Activated T-cell treated with anti-CD3 and anti-CD28 coated beads, Interleukin-2, amount 50 U/mL, for 4 hours (primary cell): Measurements from ENCODE around the gene THOP1. TPM values are rescaled to one million over a fixed set of nuclear protein-coding genes. Genes with fewer than 3 reads are reported as not detected.

Experiments
- ATAC-seq, 2 donors: fragments of 200-7000 bp; cut with Tn5 transposase; one replicate each; pipeline ENCODE4 v1.10.0; 2021
- DNase-seq: peaks from one replicate; pipeline ENCODE4 v3.0.0-alpha.2; 2020
- H3K27me3 Mint-ChIP-seq: one replicate; pipeline ENCODE4 v1.8.0; 2021; ENCODE audit warnings: low read depth, mixed read lengths
- H3K36me3 Mint-ChIP-seq: one replicate; pipeline ENCODE4 v1.8.0; 2022; ENCODE audit warnings: mixed read lengths; ENCODE audit not compliant: insufficient read depth
- H3K4me1 Mint-ChIP-seq: one replicate; pipeline ENCODE4 v1.8.0; 2021; ENCODE audit warnings: low read depth, mixed read lengths
- H3K4me3 Mint-ChIP-seq: one replicate; pipeline ENCODE4 v1.8.0; 2021; ENCODE audit warnings: mild to moderate bottlenecking, moderate library complexity, mixed read lengths
- H3K9me3 Mint-ChIP-seq: one replicate; pipeline ENCODE4 v1.8.0; 2021; ENCODE audit warnings: mixed read lengths
- total RNA-seq, 3 donors: library from RNA; stranded (reverse); gene quantifications; one replicate each; pipeline ENCODE4 v1.2.1, GENCODE V29; 2021

Gene THOP1
- total RNA-seq = 100 to 1,000 TPM; 180 to 212 (median 188) TPM

DNA sequence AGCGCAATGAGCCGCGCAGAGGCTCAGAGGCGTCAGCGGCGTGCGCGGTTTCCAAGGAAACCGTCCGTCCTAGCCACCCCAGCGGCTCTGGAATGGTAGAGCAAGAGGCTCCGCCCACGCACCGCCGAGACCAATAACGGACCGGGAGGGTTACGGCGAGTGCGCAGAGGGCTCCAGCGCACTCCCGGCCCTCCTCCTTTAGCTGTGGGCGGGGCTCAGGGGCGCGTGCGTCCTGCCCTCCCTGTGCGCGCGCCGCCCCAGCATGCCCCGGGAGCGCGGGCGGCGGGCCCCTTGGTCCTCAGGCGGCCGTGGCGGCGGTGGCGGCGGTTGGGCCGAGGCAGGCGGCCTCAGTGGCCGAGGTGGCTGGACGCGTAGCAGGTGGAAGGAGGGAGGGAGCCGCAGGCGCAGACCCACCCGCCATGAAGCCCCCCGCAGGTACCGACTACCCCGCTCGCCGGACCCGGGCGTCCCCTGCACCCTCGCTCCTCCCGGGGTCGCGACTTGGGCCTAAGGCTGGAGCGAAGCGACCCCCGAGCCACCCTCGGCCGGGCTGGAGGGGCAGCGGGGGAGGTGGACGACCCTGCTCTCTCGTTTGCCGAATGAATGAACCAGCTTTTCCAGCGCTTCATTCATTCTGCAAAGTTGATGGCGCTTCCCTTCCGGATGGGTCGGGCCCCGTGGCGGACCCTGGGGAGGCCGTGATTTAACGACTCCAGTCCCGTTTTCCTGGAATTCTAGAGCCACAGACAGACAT, at the start of gene THOP1:
THOP1 (plus strand) TSS at position 260 of the 754 bp plus-strand sequence; CDS start at position 420, 160 bp downstream.
- peak within 1 kb of the TSS; percentile 92 for H3K4me3 Mint-ChIP-seq
- DNase-seq (peak; percentile 99), ATAC-seq (peak; percentile 83 to 89)
- H3K9me3 Mint-ChIP-seq = no peaks in the 10 kb centered on the region
- H3K4me1 Mint-ChIP-seq = peaks cover 44% of the 10 kb centered on the region
- no peaks in the 10 kb centered on the region for H3K27me3 Mint-ChIP-seq
- peaks cover 2% of the 10 kb centered on the region for H3K36me3 Mint-ChIP-seq

DNA sequence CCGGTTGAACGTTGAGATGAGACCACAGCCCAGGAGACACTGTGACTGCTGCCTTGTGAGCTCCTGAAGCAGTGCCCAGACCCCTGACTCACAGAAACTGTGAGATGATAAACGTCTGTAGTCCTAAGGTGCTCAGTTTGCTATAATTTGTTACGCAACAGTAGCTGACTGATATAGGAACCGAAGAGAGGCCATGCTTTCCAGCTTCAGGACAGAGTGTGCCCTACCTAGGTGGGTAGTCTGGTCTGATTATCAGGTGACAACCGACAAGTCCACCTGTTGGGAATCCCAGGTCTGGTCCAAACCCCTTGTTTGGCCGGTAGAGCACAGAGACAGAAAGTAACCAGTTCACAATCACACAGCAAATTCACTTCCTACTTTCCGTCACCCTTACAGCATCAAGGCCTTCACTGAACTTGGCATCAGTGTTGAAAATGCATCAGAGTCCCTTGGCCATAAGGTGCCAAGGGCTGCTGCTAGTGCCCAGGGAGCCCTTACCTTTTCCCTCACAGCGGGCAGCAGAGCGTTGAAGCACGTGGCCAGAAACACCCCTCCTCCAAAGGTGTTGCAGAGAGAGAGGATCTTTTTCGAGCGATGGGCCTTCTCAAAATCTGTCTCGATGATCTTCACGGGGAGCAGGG, 48.6 kb upstream of the THOP1 start:
- Mint-ChIP-seq H3K9me3 (no peaks in the 10 kb centered on the region), H3K4me3 (no peak overlapping the region), H3K27me3 (peaks cover 9% of the 10 kb centered on the region), H3K4me1 (peaks cover 17% of the 10 kb centered on the region), H3K36me3 (peaks cover 29% of the 10 kb centered on the region)
- no peak for ATAC-seq
- DNase-seq = no peak

DNA sequence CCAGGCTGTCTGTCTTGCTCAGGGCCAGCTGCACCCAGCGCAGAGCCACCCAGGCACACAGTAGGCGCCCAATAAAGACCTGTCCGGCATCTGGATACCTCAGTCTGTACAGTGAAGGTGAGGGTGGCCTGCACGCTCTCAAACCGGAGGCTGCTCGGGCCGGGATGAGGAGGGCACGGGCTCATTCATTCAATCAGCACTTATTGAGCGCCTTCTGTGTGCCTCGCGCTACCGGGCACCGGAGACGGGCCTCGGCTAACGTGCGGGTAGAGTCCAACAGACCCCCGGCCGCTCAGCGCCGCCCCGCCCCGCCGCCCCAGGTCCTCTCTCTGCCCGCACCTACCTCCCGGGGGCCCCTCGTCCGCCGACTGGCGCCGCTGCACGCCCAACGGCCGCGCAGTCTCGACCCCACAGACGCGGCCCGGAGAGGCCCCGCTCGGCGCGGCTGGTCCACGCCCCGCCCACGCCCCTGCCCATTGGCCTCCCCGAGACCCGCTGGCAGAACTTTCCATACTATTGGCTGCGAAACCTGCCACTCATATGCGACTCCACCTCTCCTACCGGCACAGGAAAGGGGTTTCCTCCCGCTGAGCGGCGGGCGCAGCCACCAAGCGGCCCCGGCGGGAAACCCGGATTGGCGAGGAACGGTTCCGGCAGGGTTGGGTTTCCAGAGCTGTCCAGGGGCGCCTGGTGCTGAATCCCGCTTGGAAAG, 45.5 kb upstream of the THOP1 start, which contains the start of gene SLC39A3:
SLC39A3 (minus strand) TSS at position 416 of the 712 bp plus-strand sequence. CDS start 2,760 bp downstream, outside the sequence.
- H3K4me3 Mint-ChIP-seq = peak within 1 kb of the TSS; percentile 90
- H3K4me1 Mint-ChIP-seq = peaks cover 17% of the 10 kb centered on the region
- peaks cover 19% of the 10 kb centered on the region for H3K36me3 Mint-ChIP-seq
- peaks cover 13% of the 10 kb centered on the region for H3K27me3 Mint-ChIP-seq
- no peaks in the 10 kb centered on the region for H3K9me3 Mint-ChIP-seq
- DNase-seq (peak; percentile 99), ATAC-seq (peak; percentile 99 to 100)

DNA sequence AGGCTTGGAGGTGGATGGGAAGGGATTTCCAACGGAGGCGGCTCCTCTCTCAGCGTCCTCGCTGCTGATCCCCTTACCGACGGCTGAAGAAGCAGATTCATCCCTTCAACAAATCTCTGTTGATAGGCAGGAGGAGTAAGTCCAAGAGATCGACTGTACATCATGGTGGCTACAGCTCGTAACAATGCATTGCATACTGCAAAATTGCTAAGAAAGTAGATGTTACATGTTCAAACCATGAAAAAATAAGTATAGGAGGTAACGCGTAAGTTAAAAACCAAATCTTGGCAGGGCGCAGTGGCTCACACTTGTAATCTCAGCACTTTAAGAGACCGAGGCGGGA, 45.0 kb upstream of the THOP1 start:
- DNase-seq = no peak
- peaks cover 13% of the 10 kb centered on the region for H3K27me3 Mint-ChIP-seq
- H3K4me3 Mint-ChIP-seq = peak overlapping the region; percentile 90
- H3K36me3 Mint-ChIP-seq = peaks cover 18% of the 10 kb centered on the region
- ATAC-seq = no peak
- H3K4me1 Mint-ChIP-seq = peaks cover 17% of the 10 kb centered on the region
- no peaks in the 10 kb centered on the region for H3K9me3 Mint-ChIP-seq

DNA sequence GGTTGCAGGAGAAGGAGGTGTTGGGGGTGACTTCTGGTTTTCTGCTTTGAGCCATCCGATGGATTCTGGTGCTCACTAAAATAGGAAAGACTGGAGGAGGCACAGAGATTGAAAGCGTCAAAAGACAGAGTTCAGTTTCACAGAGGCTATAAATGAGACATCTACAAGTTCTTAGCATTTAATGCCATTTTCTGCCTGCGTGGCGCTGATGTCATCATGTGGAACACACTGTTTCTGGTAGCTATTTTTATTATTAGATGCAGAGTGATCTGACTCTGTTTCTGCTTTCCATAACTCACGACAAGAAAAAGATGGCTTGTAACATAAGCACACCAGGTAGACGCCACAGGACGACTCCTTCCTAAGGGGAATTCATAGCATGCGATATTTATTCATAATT, 42.2 kb upstream of the THOP1 start:
- Mint-ChIP-seq H3K27me3 (peaks cover 15% of the 10 kb centered on the region), H3K4me3 (no peak overlapping the region), H3K9me3 (no peaks in the 10 kb centered on the region), H3K4me1 (peaks cover 14% of the 10 kb centered on the region), H3K36me3 (no peaks in the 10 kb centered on the region)
- DNase-seq = no peak
- ATAC-seq = no peak

DNA sequence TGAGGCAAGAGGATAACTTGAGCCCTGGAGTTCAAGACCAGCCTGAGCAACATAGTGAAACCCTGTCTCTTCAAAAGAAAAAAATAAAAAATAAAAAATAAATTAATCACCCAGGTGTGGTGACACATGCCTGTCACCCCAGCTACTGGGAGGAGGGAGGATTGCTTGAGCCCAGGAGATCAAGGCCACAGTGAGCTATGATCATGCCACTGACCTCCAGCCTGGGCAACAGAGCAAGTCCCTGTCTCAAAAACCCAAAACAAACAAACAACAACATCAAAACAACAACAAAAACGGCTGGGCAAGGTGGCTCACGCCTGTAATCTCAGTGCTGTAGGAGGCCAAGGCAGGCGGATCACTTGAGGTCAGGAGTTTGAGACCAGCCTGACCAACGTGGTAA, 41.2 kb upstream of the THOP1 start:
- Mint-ChIP-seq H3K9me3 (no peaks in the 10 kb centered on the region), H3K27me3 (peaks cover 15% of the 10 kb centered on the region), H3K36me3 (no peaks in the 10 kb centered on the region), H3K4me1 (peaks cover 8% of the 10 kb centered on the region), H3K4me3 (no peak overlapping the region)
- ATAC-seq (no peak), DNase-seq (no peak)

DNA sequence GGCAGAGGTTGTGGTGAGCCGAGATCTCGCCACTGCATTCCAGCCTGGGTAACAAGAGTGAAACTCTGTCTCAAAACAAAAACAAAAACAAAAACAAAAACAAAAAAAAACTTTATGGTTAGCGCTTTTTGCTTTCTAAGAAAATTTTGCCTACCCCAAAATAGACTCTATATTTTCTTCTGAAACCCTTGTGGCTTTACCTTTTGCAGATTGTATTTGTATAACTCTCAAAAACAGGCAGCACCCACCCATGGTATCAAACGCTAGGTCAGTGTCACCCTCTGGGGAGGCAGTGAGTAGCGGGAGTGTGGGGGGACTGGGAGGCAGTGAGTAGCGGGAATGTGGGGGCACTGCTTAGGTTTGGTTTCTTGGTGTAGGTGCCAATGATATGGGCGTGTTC, 38.0 kb upstream of the THOP1 start:
- DNase-seq = no peak
- no peaks in the 10 kb centered on the region for H3K9me3 Mint-ChIP-seq
- no peaks in the 10 kb centered on the region for H3K36me3 Mint-ChIP-seq
- no peak overlapping the region for H3K4me3 Mint-ChIP-seq
- H3K27me3 Mint-ChIP-seq = peaks cover 2% of the 10 kb centered on the region
- no peak for ATAC-seq
- H3K4me1 Mint-ChIP-seq = no peaks in the 10 kb centered on the region

DNA sequence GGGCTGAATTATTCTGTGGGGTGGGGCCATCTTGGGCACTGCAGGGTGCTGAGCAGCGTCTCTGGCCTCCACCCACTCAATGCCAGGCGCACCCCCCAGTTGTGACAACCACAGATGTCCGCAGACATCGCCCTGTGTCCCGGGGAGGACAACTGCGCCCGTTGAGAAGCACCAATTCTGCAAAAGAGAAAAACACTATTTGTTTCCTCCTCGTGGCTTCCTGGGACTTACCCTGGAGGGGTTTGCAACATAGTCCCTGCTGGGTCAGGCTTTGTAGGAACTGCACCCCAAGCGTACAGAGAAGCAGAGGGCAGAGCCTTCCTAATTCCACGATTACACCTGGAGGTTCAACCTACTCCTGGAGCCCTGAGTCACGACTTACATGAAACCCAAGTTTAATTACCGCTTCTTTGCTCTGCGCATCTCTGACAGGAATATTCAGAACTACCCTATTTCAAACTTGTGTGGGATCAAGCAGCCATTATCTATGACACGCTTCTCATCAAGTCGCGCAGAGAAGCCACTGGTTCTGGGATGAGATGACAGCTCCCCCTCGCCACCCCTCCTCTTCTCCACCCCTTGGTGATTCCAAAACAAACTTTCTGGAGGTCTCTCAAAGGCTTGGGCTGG, 34.4 kb upstream of the THOP1 start:
- Mint-ChIP-seq H3K4me3 (no peak overlapping the region), H3K9me3 (no peaks in the 10 kb centered on the region), H3K4me1 (no peaks in the 10 kb centered on the region), H3K36me3 (peaks cover 8% of the 10 kb centered on the region), H3K27me3 (no peaks in the 10 kb centered on the region)
- DNase-seq (no peak), ATAC-seq (no peak)

DNA sequence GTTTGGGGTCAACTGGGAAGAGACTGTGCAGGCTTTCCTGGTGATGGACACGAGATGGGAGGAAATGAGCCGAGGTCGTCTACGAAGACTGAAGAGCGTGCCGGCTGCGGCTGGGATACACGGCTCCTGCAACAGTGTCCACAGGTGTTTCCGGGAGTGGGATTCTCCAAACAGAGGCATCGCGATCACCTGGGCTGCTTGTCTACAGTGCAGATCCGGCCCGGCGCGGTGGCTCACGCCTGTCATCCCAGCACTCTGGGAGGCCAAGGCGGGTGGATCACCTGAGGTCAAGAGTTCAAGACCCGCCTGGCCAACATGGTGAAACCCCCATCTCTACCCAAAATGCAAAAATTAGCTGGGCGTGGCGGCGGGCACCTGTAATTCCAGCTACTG, 33.9 kb upstream of the THOP1 start:
- Mint-ChIP-seq H3K36me3 (peaks cover 8% of the 10 kb centered on the region), H3K27me3 (no peaks in the 10 kb centered on the region), H3K4me1 (no peaks in the 10 kb centered on the region), H3K4me3 (no peak overlapping the region), H3K9me3 (no peaks in the 10 kb centered on the region)
- DNase-seq (no peak), ATAC-seq (no peak)

DNA sequence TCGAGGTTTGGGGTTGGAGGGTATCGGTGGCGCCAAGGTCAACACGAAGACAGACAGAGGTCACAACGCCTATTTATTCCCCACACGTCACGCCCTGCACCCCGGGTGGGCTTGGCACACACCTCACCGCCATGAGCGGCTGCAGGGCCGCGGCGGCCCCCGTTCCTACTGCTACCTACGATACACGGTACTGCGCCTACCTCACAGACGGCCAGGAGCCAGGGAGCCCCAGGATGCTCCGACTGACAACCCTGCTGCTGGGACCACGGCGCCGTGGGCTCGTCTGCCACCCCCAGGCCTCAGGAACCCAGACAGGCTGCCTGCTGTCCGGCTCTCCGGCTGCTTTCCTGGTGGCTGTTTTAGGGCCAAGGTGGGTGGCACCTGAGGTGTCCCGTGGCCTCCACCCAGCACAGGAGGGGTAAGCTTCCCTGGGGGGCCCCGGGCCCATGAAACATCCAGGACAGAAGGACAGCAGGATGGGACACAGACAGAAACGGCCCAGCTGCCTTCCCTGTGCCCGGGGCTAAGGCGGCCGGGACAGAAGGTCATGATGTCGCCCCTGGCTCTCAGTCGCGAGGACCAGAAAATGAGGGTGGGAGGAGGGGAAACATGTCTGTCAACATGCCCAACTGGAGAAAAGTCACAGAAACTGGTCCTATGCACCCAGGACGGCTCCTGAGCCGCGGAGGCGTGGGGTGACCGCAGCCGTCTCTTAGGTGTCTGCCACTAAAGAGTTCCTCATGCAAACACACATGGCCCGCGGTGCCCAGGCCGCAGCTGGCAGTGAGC, 30.4 kb upstream of the THOP1 start:
- Mint-ChIP-seq H3K9me3 (no peaks in the 10 kb centered on the region), H3K4me1 (peaks cover 4% of the 10 kb centered on the region)

DNA sequence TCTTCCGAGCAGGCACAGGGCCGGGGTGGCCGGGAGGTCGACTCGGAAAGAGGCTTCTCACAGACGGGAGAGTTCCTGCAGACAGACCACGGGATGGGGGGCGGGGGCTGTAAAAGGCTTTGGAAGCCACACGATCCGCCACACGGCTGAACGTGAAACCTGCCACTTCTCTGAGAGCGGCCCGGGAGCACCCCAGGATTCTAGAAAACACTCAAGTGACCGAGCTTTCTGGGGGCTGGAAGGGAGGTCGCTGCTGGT, 29.9 kb upstream of the THOP1 start:
- ATAC-seq = no peak
- Mint-ChIP-seq H3K4me3 (no peak overlapping the region), H3K4me1 (peaks cover 4% of the 10 kb centered on the region), H3K36me3 (peaks cover 20% of the 10 kb centered on the region), H3K9me3 (no peaks in the 10 kb centered on the region), H3K27me3 (no peaks in the 10 kb centered on the region)
- DNase-seq = no peak

More for the DNA sequence above, 30.4 kb upstream of the THOP1 start:
- H3K36me3 Mint-ChIP-seq = peaks cover 18% of the 10 kb centered on the region
- H3K27me3 Mint-ChIP-seq = no peaks in the 10 kb centered on the region
- H3K4me3 Mint-ChIP-seq = no peak overlapping the region
- no peak for ATAC-seq
- DNase-seq = no peak

DNA sequence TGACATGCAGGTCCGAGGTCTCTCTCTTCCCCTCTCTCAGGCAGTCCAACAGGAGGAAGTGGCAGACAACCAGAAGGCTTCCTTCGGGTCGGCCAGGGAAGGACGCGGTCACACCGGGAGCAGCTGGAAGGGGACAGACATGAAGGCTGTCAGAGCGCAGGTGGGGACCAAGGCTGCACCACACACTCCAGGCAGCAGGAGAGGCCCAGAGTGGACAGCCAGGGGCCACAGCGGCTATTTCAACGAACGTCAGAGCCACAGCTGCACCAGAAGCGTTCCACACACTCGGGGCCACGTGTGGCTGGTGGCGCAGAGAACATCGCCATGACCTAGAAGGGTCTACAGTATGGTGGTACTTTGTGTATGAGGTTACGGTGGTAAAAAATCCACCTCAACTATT, 29.5 kb upstream of the THOP1 start:
- Mint-ChIP-seq H3K4me1 (peaks cover 4% of the 10 kb centered on the region), H3K36me3 (peaks cover 20% of the 10 kb centered on the region), H3K9me3 (no peaks in the 10 kb centered on the region), H3K4me3 (no peak overlapping the region), H3K27me3 (no peaks in the 10 kb centered on the region)
- DNase-seq (no peak), ATAC-seq (no peak)

DNA sequence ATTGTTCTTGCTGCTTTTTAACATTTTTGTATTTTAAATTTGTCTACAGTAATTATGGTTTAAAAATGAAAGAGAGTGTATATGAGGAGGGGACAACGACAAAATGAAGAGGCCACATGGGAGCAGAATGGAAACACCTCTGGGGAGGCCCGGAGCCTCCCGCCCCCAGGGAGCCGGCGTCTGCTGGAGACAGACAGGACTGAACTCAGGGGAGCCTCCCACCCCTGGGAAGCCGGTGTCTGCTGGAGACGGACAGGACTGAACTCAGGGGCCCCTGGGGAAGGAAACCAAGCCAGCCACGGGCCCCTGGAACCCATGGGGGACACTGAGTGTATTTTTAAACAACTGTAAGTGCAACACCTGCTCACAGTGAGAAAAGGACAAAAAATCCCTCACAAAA, 28.8 kb upstream of the THOP1 start:
- ATAC-seq (no peak), DNase-seq (no peak)
- Mint-ChIP-seq H3K9me3 (no peaks in the 10 kb centered on the region), H3K4me3 (no peak overlapping the region), H3K4me1 (peaks cover 4% of the 10 kb centered on the region), H3K36me3 (peaks cover 20% of the 10 kb centered on the region), H3K27me3 (no peaks in the 10 kb centered on the region)
